ENCODE results near the gene COL18A1.

COL18A1 gene

DNA sequence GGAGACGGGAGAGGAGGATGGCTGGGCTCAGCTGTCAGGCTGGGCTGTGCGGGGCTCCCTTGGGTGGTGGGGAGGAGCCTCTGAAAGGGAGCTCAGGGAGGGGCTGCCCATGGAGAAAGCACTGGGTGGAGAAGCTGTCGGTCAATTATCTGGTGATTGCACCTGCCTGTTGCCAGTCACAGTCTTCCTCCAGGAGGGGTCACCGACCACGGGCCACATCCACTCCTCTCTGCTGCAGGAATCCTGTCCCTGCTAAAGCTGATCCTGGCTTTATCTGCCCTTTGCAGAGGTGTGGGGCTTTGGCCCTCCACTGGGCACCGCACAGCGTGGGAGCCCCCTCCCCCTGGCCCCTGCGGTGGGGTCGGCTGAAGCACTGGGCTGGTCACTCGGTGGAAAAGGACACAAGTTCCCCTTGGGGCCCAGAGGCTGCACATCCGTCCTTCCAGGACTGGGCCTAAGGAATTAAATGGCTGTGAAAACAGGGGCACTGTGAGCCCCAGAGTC is 21.8 kb upstream of the COL18A1 start:
- DNase-seq (ENCODE audit: insufficient read length, low spot score) (no peak), FAIRE-seq (no peak)
- TF ChIP-seq POLR2A (IDR thresholded peaks at IDR 0.05; ENCODE audit: low read depth, low read length): no peak

DNA sequence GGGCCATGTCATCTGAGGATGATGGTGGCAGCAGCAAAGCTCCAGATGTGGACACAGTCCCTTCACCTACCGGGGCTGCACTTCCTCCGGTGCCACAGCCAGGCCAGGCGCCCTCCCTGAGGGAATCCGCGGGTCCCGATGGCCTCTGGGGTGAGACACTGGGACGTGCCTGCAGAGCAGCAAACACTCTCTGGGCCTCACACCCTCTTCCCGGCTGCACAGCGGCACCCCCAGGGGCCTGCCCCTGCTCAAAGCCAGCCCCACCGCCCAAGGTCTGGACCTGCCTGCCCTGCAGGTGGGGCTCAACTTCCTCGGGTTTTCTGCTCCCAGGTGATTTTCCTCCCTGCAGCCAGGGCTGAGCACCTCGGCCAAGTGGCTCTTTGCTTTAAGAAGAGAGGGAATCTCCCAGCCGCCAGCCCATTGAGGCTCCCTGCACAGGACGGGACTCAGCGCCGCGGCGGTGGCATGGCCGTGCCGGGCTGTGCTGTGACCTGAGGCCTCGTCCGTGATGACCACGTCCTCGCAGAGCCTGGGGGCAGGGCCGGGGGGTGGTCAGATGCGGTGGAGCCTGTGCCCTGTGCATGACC is 21.3 kb upstream of the COL18A1 start:
- no peak for TF ChIP-seq POLR2A (IDR thresholded peaks at IDR 0.05; ENCODE audit: low read depth, low read length)
- FAIRE-seq (no peak), DNase-seq (ENCODE audit: insufficient read length, low spot score) (no peak)

DNA sequence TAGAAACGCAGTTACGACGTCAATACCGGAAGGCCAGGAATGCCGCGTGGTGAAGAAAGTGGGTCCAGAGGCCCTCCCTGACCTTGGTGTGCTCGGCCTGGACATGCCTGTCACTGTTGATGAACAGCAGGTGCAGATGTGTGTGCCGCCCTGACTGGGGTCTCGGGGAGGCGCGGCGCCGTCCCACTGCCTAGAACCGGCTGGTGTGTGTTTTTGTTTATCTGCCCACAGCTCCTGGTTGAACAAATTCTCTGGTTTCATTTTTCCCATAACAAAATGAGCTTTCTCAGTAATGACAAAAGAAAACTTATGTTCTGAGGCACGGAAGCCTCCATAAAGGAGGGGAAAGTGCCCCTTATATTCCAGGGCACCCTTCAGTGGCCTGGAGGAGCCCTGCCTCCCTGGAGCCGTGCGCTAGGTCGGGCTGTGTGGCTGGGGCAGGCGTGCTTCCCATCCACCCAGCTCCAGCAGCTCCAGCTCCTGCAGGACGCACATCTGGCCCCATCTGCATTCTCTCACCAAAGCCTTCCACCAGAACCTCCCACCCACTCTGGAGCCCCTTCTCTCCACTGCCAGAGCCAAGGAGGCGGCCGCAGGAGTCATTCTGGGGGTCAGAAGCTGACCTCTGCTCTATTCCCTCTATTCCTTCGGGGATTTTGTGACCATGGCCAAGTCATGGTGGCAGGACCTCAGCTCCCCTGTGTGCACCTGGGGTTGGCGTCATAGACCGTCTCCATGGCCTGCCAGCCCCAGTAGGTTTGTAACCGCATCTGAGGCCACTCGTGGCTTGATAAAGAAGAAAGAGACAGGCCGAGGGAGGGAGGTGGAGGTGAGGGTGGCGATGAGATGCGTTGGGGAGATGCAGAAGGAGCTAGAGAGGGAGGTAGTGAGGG is 20.1 kb upstream of the COL18A1 start:
- no peak for DNase-seq (ENCODE audit: insufficient read length, low spot score)
- FAIRE-seq: no peak

DNA sequence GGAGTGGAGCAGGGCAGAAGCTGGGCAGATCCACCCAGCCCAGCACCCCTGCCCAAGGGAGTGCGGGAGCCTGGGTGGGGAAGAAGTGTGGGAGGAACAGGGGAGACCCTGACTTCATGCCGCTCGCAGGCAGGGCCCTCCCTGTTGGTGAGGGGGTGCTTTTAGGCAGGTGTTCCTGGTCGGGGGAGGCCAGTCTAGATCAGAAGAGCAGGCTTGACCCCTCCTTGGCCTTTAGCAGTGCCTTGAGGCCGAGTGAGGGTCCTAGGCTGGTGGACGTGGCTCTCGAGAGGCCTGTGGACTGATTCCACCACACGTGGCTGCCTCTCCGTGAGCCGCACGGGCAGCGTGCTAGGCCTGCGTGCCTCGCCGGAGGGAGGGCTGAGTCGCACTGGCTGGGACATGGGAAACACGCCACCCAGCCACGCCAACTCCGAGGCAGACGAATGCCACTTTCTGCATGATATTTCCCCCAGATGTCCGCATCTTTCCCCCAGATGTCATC is 19.4 kb upstream of the COL18A1 start:
- no peak for TF ChIP-seq POLR2A (IDR thresholded peaks at IDR 0.05; ENCODE audit: low read depth, low read length)
- FAIRE-seq (no peak), DNase-seq (ENCODE audit: insufficient read length, low spot score) (no peak)

More for the DNA sequence above, 20.1 kb upstream of the COL18A1 start:
- no peak for TF ChIP-seq POLR2A (IDR thresholded peaks at IDR 0.05; ENCODE audit: low read depth, low read length)

DNA sequence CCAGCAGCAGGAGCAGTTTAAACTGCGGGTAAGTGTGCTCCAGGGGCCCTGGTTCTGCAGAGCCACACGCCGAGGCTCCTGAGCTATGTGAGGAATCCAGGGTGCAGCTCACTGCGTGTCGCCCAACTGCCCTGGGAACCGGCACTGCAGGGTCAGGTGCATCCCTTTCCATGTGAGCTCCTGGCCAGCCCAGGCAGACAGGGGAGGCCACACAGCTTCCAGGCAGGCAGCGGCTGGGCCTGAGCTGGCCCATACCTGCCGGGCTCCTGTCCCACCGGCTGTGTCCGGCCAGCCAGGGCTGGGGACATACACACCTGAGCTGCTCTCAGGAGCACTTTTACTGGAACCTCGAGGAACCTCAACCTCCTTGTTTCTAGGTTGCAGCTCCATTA is 18.6 kb upstream of the COL18A1 start:
- FAIRE-seq (no peak), DNase-seq (ENCODE audit: insufficient read length, low spot score) (no peak)
- TF ChIP-seq POLR2A (IDR thresholded peaks at IDR 0.05; ENCODE audit: low read depth, low read length): no peak

DNA sequence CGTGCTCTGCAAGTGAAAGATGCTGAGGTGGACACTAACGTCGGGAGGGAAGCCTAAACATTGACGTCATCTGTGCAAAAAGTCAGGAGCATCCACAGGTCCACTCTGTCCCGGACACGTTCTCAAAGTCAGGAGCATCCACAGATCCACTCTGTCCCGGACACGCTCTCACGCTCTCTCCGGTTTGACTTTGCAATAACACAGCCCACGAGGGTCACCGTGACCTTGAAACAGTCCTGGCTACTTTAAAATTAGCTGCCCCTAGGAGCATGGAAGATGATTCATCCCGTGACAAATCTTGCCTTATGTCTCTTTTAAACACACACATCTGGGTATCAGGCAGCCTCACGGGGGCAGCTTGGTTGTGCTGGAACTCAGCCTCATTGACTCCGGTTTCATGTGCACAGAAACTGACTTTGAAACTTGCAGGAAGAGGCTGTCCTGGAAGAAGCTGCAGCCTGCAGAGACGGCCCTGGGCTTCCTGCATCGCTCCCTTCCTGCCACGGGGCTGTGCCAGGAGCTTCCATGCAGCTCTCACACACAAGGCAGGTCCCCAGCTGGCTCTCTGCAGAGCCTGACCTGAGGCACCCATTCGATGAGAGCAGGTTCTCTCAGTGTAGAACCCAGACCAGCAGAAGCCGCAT is 18.1 kb upstream of the COL18A1 start:
- peak; percentile 33; the same call in 1 of the 2 replicates for TF ChIP-seq POLR2A (IDR thresholded peaks at IDR 0.05; ENCODE audit: low read depth, low read length)
- FAIRE-seq (no peak), DNase-seq (ENCODE audit: insufficient read length, low spot score) (peak; percentile 86)

DNA sequence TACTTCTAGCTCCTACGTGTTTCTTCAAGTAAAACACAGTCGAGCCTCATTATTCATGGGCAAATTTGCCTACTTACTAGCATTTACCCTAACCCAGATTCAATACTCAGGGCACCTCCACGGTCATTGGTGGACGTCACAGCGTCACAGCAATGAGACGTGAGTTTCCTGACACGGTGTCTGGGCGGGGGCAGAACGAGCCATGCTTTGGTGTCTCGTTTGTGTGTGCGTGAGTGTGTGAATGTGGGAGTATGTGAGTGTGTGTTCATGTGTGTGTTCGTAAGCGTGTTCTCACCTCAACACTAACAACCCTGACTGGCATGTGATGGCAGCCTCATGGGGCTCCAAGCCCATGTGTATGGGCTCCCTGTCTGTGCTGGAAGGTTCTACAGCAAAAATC is 17.5 kb upstream of the COL18A1 start:
- DNase-seq (ENCODE audit: insufficient read length, low spot score): no peak
- FAIRE-seq: no peak

DNA sequence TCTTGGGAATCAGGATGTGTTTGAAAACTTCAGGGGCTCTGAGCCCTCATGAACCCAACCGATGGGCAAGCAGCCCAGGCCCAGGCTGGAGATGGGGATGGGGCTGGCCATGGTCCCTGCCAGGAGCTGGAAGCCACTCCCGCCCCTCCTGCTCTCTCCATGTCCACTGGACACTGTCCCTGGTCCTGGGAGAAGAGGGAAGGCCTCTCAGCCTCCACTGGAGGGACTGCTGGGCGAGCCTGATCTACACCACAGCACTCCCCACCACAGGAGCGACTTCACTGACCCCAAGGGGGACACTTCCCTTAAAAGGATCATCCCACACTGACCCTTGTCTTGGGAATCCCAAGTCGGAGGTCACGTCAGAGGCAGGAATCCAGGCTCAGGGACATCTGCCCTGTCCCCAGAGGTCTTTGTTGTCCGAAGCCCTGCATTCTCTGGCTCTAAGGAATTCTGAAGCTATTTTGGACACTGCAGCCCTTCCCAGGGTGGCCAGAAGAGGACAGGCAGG is 16.9 kb upstream of the COL18A1 start:
- no peak for FAIRE-seq
- no peak for DNase-seq (ENCODE audit: insufficient read length, low spot score)
- no peak for TF ChIP-seq POLR2A (IDR thresholded peaks at IDR 0.05; ENCODE audit: low read depth, low read length)

More for the DNA sequence above, 17.5 kb upstream of the COL18A1 start:
- no peak for TF ChIP-seq POLR2A (IDR thresholded peaks at IDR 0.05; ENCODE audit: low read depth, low read length)

DNA sequence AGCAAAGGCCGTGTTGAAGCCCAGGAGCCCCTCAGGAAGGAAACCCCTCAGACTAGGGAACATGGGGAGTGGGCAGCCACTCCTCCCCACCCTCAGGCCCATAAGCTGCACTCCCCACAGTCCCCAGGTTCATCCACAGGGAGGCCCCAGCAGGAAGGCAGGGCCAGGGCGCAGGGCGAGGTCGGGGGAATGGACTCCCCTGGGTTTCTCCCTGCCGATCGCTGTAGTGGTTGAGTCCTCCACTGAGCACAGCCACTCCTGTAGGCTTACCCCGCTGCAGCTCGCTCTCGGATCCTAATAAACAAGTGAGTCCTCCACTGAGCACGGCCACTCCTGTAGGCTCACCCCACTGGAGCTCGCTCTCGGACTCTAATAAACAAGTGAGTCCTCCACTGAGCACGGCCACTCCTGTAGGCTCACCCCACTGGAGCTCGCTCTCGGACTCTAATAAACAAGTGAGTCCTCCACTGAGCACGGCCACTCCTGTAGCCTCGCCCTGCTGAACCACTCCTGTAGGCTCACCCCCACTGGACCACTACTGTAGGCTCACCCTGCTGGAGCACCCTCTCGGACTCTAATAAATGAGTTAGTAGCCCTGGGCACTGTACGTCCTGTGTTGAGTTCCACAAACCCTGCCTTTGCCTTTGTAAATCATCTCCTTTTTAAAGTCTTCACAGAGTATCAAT is 16.2 kb upstream of the COL18A1 start:
- FAIRE-seq: no peak
- DNase-seq (ENCODE audit: insufficient read length, low spot score): no peak
- TF ChIP-seq POLR2A (IDR thresholded peaks at IDR 0.05; ENCODE audit: low read depth, low read length): no peak

DNA sequence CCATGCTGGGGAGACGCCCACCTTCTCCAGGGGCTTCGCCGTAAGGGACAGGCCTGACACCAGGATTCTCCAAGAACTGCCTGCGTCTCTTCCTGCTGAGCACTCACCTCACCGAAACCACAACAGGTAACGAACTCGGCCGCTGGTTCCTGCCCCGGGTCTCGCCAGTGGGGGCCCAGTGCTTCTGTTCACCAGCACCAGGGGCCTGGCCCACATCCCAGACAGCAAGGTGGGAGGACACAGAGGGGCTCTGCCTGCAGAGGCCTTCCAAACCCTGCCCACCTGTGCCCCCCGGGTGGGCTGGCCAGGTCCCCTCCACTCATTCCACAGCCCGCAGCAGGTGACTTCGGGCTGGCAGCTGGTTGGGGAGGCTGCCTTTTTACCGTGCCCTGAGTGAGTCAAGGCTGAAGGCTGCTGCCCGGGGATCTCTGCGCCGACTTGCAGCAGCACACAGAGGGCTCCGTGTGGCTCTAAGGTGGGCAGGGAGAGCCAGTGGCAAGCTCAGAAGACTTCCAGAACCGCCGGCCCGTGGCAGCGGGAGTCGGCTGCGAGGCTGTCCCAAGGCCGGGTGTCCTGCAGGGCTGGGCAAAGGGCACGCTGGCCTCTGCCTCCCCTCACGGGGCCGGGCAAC is 14.7 kb upstream of the COL18A1 start:
- DNase-seq (ENCODE audit: insufficient read length, low spot score) (no peak), FAIRE-seq (no peak)
- no peak for TF ChIP-seq POLR2A (IDR thresholded peaks at IDR 0.05; ENCODE audit: low read depth, low read length)

DNA sequence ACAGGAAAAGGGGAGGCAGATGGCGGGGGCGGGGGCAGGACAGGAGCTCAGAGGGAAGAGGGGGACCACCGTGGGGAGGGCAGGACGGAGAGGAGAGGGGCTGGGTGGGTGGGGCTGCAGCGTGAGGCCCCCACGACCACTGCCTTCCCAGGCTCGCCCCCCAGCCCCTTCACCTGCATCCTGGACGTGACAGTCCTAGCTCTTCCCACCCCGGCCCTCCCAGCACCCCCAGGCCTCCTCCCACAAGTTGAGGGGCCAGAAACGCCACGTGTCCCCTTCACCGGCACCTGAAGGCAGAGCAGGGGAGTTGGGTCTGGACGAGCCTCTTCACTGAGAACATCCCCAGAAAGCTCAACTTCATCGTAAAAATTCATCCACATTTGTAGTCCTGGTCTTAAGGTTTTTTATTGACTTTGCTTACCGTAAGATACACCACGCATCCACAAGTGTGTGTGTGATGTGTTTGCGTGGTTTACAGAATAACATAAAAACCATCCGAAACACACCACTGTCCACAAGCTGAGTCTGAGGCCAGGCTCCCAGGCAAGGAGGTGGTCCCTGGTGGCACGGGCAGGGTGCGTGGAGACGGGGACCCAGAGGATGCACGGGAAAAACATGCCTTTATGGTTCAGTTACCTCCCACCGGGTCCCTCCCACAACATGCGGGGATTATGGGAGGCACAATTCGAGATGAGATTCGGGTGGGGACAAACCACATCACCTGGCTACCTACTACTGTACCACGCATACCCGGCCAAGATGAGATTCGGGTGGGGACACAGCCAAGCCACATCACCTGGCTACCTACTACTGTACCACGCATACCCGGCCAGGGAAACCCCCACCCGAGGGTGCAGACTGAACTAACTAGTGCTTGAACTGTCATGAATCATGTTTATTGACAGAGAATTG is 13.9 kb upstream of the COL18A1 start:
- TF ChIP-seq POLR2A (IDR thresholded peaks at IDR 0.05; ENCODE audit: low read depth, low read length): no peak
- no peak for DNase-seq (ENCODE audit: insufficient read length, low spot score)
- FAIRE-seq: no peak
